ENCODE measurements around the gene ACOXL. TPM values are rescaled to one million over a fixed set of nuclear protein-coding genes. Genes with fewer than 3 reads are reported as not detected.
A peak's percentile ranks its signal among the peaks of the same experiment; 100 is the strongest.

Gene ACOXL
- total RNA-seq, 1 donor from 2014 or later: not detected

- DNase-seq (ENCODE audit: low spot score in 2 of 2) (no peak), FAIRE-seq (no peak)
Observed at GRCh38 chr2:111139637-111140317, 407.4 kb downstream of the ACOXL start.

- FAIRE-seq: no peak
- DNase-seq (ENCODE audit: low spot score in 2 of 2): no peak
Observed at GRCh38 chr2:111140815-111141214, 408.4 kb downstream of the ACOXL start.

GRCh38 chr2:111142101-111142500 is 409.7 kb downstream of the ACOXL start:
- no peak for FAIRE-seq
- DNase-seq (ENCODE audit: low spot score in 2 of 2): no peak

- FAIRE-seq: no peak
- no peak for DNase-seq (ENCODE audit: low spot score in 2 of 2)
Observed at GRCh38 chr2:111143107-111143842, 410.9 kb downstream of the ACOXL start.

- FAIRE-seq (no peak), DNase-seq (ENCODE audit: low spot score in 2 of 2) (no peak)
Observed at GRCh38 chr2:111143843-111144198, 411.4 kb downstream of the ACOXL start.

- no peak for DNase-seq (ENCODE audit: low spot score in 2 of 2)
- no peak for FAIRE-seq
Observed at GRCh38 chr2:111145103-111145760, 412.9 kb downstream of the ACOXL start.

- no peak for DNase-seq (ENCODE audit: low spot score in 2 of 2)
- no peak for FAIRE-seq
Observed at GRCh38 chr2:111145951-111146350, 413.6 kb downstream of the ACOXL start.

- FAIRE-seq (no peak), DNase-seq (ENCODE audit: low spot score in 2 of 2) (no peak)
Observed at GRCh38 chr2:111148225-111148873, 416.0 kb downstream of the ACOXL start.

GRCh38 chr2:111148925-111149324 is 416.6 kb downstream of the ACOXL start:
- no peak for FAIRE-seq
- no peak for DNase-seq (ENCODE audit: low spot score in 2 of 2)

- no peak for FAIRE-seq
- DNase-seq (ENCODE audit: low spot score in 2 of 2): no peak
Observed at GRCh38 chr2:111149882-111150455, 417.6 kb downstream of the ACOXL start.

GRCh38 chr2:111154758-111155157 is 422.4 kb downstream of the ACOXL start:
- DNase-seq (ENCODE audit: low spot score in 2 of 2) (no peak), FAIRE-seq (no peak)

GRCh38 chr2:111155610-111156009 is 423.2 kb downstream of the ACOXL start:
- FAIRE-seq: no peak

GRCh38 chr2:111156529-111156928 is 424.2 kb downstream of the ACOXL start:
- no peak for FAIRE-seq
- no peak for DNase-seq (ENCODE audit: low spot score in 2 of 2)

More at GRCh38 chr2:111155610-111156009, 423.2 kb downstream of the ACOXL start:
- peak in 1 of 2 donors; percentile 18 for DNase-seq (ENCODE audit: low spot score in 2 of 2)

GRCh38 chr2:111157071-111157661 is 424.8 kb downstream of the ACOXL start:
- no peak for FAIRE-seq
- DNase-seq (ENCODE audit: low spot score in 2 of 2): no peak

- no peak for FAIRE-seq
- DNase-seq (ENCODE audit: low spot score in 2 of 2): no peak
Observed at GRCh38 chr2:111157798-111158197, 425.4 kb downstream of the ACOXL start.

GRCh38 chr2:111159641-111160040 is 427.3 kb downstream of the ACOXL start:
- FAIRE-seq (no peak), DNase-seq (ENCODE audit: low spot score in 2 of 2) (no peak)

- FAIRE-seq: no peak
- no peak for DNase-seq (ENCODE audit: low spot score in 2 of 2)
Observed at GRCh38 chr2:111160758-111161157, 428.4 kb downstream of the ACOXL start.

- FAIRE-seq (no peak), DNase-seq (ENCODE audit: low spot score in 2 of 2) (peak; percentile 32 to 40)
Observed at GRCh38 chr2:111161971-111162370, 429.6 kb downstream of the ACOXL start.

GRCh38 chr2:111162718-111163331 is 430.5 kb downstream of the ACOXL start:
- FAIRE-seq: no peak
- no peak for DNase-seq (ENCODE audit: low spot score in 2 of 2)

- no peak for FAIRE-seq
- DNase-seq (ENCODE audit: low spot score in 2 of 2): no peak
Observed at GRCh38 chr2:111164078-111164477, 431.7 kb downstream of the ACOXL start.

Measured in frontal cortex (tissue), 4 donors.